HUES64 (cell line): ENCODE data around the gene ARHGAP42.
A peak's percentile ranks its signal among the peaks of the same experiment; 100 is the strongest.

Experiments used
- H3K27ac ChIP-seq: 2 replicates; pipeline ENCODE4 v1.7.0; 2013; ENCODE audit warnings: low read depth, low read length, inconsistent platforms
- H3K27me3 ChIP-seq: 2 replicates; pipeline ENCODE4 v1.6.1; 2013; ENCODE audit warnings: mild to moderate bottlenecking, low read length; ENCODE audit not compliant: insufficient read depth
- H3K36me3 ChIP-seq: 2 replicates; pipeline ENCODE4 v1.6.1; 2013; ENCODE audit warnings: mild to moderate bottlenecking, low read length; ENCODE audit not compliant: insufficient read depth
- H3K4me1 ChIP-seq: 2 replicates; pipeline ENCODE4 v1.6.1; 2013; ENCODE audit warnings: mild to moderate bottlenecking, low read length, moderate library complexity; ENCODE audit not compliant: insufficient read depth
- H3K4me3 ChIP-seq: 2 replicates; pipeline ENCODE4 v1.5.1; 2013; ENCODE audit warnings: mild to moderate bottlenecking, low read length, moderate library complexity
- H3K9ac ChIP-seq: 2 replicates; pipeline ENCODE4 v1.6.1; 2013; ENCODE audit warnings: mild to moderate bottlenecking, low read depth, low read length
- H3K9me3 ChIP-seq: 2 replicates; pipeline ENCODE4 v1.6.1; 2013; ENCODE audit warnings: low read depth, low read length; ENCODE audit not compliant: insufficient read depth
- WGBS: fragments of 150-250, 120-280 bp; methylation state at CpG from one replicate; pipeline ENCODE4 v1.1.7; 2013; ENCODE audit warnings: missing lambda C conversion rate; 5-methylcytosine and 5-hydroxymethylcytosine counted together

Gene ARHGAP42

DNA sequence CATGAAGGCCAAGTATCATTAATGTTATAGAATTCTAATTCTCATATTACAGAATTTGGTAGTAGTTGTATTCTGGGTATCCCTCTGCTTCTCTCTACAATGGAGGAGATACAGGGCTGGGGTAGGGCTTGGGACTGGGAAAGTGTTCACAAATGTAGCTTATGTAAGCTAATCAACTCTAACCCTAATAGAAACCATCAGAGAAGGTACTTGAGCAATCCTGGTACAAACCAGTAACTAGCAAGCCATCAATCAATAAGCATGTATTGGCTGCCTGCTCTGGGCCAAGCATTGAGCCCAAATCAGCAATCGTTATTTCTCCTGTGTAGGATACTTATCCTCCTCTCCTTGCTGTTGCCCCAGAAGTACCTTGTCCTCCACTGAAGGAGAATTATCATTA is 268.2 kb downstream of the ARHGAP42 start:
- Histone ChIP-seq H3K4me1 (peaks cover 26% of the 10 kb centered on the region), H3K27me3 (no peaks in the 10 kb centered on the region), H3K27ac (no peak overlapping the region), H3K9ac (no peak overlapping the region), H3K9me3 (no peaks in the 10 kb centered on the region), H3K4me3 (no peak overlapping the region), H3K36me3 (0 out of 2 replicates have a peak, but pooled peaks cover 5% of the 10 kb centered on the region)
- 97% methylated on average over 1 of the region's 1 CpG for WGBS

GRCh38 chr11:100956351-100956750 is 269.3 kb downstream of the ARHGAP42 start:
- Histone ChIP-seq H3K9me3 (no peaks in the 10 kb centered on the region), H3K9ac (no peak overlapping the region), H3K27me3 (no peaks in the 10 kb centered on the region), H3K27ac (peak overlapping the region; percentile 18; the same call in 1 of the 2 replicates), H3K36me3 (0 out of 2 replicates have a peak, but pooled peaks cover 6% of the 10 kb centered on the region), H3K4me3 (no peak overlapping the region), H3K4me1 (peaks cover 26% of the 10 kb centered on the region)

DNA sequence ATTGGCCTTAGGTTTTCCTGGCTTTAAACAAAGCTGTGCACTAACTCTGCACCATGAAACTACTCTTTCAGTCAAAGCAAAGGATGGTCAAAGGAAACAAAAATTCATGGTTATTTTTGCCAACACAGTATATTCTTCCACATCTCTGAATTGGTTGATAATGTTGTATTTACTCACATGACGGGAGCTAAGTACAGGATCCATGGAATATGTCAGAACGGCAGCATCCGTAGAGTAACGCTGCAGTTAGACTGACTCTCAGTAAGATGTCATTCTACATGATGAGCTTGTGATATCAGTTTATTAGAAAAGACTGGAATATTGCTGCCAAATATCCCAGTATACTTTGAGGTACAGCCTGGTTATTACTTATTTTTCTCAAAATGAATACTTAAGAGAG is 270.4 kb downstream of the ARHGAP42 start:
- H3K4me3 ChIP-seq: no peak overlapping the region
- peaks cover 26% of the 10 kb centered on the region for H3K4me1 ChIP-seq
- no peaks in the 10 kb centered on the region for H3K27me3 ChIP-seq
- 69% methylated on average over 4 of the region's 4 CpGs for WGBS
- H3K27ac ChIP-seq: no peak overlapping the region
- no peak overlapping the region for H3K9ac ChIP-seq
- H3K36me3 ChIP-seq: peaks cover 17% of the 10 kb centered on the region
- no peaks in the 10 kb centered on the region for H3K9me3 ChIP-seq

DNA sequence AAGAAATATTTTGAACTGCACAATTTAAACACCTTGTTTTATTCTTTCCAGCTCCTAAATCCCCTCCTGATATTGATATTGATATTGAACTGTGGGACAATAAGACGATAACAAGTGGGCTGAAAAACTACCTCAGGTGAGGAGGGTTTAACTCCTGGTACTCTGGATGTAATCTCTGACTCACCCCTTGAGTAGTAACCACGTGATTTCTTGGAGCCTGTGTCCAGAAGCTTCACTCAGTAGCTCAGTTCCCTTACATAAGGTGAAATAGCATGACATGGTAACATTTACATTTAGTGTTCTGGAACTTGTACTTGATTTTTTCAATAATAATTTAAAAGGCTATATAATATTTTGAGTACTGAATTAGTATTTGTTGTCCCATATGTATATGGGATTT is 274.5 kb downstream of the ARHGAP42 start:
- 85% methylated on average over 2 of the region's 2 CpGs for WGBS
- Histone ChIP-seq H3K27ac (no peak overlapping the region), H3K9me3 (no peaks in the 10 kb centered on the region), H3K36me3 (peaks cover 43% of the 10 kb centered on the region), H3K4me1 (peaks cover 12% of the 10 kb centered on the region), H3K9ac (no peak overlapping the region), H3K4me3 (no peak overlapping the region), H3K27me3 (no peaks in the 10 kb centered on the region)

DNA sequence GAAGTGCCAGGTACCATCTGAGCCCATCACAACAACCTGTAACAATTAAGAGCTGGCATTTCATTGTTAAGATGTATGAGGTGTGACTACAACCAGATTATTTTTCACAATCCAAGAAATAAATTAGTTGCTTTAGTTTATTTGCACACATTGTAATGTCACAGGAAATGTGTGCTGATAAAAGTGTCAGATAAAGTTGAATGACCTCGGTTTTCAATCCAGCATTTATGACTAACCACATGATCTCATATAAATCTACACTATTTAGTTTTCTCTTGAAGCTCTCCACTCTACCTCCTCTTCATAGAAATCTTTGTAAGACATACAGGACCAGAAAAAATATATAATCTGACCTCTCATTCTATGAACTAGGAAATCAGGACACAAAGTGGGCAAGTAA is 276.3 kb downstream of the ARHGAP42 start:
- no peak overlapping the region for H3K9ac ChIP-seq
- 82% methylated on average over 1 of the region's 1 CpG for WGBS
- H3K4me3 ChIP-seq: no peak overlapping the region
- no peaks in the 10 kb centered on the region for H3K27me3 ChIP-seq
- 0 out of 2 replicates have a peak, but pooled peaks cover 3% of the 10 kb centered on the region for H3K9me3 ChIP-seq
- H3K4me1 ChIP-seq: no peaks in the 10 kb centered on the region
- H3K27ac ChIP-seq: no peak overlapping the region
- peaks cover 49% of the 10 kb centered on the region for H3K36me3 ChIP-seq

DNA sequence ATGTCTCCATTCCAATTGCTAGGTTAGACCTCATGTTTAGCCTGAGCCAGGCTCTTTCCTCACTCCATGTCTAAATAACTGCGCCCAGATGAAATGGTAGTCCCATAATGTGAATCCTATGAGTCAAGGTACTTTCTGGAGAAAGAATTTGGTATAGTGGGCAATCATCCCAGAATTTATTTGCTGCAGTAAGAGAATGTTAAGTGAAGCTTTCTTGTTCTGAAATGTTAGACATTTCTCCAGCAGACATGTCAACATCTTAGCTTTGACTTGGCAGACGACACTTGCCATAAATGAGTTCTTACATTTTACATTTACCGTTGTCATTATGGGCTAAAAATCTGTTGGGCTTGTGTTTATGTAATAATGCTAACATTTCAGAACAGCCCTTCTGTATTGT is 277.3 kb downstream of the ARHGAP42 start:
- Histone ChIP-seq H3K9ac (no peak overlapping the region), H3K9me3 (peaks cover 14% of the 10 kb centered on the region), H3K36me3 (peaks cover 51% of the 10 kb centered on the region), H3K4me3 (no peak overlapping the region), H3K27me3 (no peaks in the 10 kb centered on the region), H3K27ac (no peak overlapping the region), H3K4me1 (no peaks in the 10 kb centered on the region)
- WGBS: 89% methylated on average over 3 of the region's 3 CpGs

- H3K36me3 ChIP-seq: peaks cover 51% of the 10 kb centered on the region
- H3K9me3 ChIP-seq: peaks cover 15% of the 10 kb centered on the region
- H3K27me3 ChIP-seq: no peaks in the 10 kb centered on the region
- no peaks in the 10 kb centered on the region for H3K4me1 ChIP-seq
- H3K9ac ChIP-seq: no peak overlapping the region
- 100% methylated on average over 1 of the region's 1 CpG for WGBS
- no peak overlapping the region for H3K27ac ChIP-seq
- H3K4me3 ChIP-seq: no peak overlapping the region
These were observed 278.3 kb downstream of the ARHGAP42 start for GRCh38 chr11:100965346-100965745.

GRCh38 chr11:100966366-100966765 is 279.3 kb downstream of the ARHGAP42 start:
- Histone ChIP-seq H3K36me3 (peaks cover 49% of the 10 kb centered on the region), H3K9ac (no peak overlapping the region), H3K27me3 (no peaks in the 10 kb centered on the region), H3K4me1 (no peaks in the 10 kb centered on the region), H3K27ac (no peak overlapping the region), H3K9me3 (peaks cover 15% of the 10 kb centered on the region), H3K4me3 (no peak overlapping the region)

GRCh38 chr11:100969008-100969407 is 281.9 kb downstream of the ARHGAP42 start:
- Histone ChIP-seq H3K4me3 (no peak overlapping the region), H3K27ac (no peak overlapping the region), H3K9ac (no peak overlapping the region), H3K4me1 (no peaks in the 10 kb centered on the region), H3K36me3 (peaks cover 32% of the 10 kb centered on the region), H3K27me3 (no peaks in the 10 kb centered on the region), H3K9me3 (peaks cover 15% of the 10 kb centered on the region)

DNA sequence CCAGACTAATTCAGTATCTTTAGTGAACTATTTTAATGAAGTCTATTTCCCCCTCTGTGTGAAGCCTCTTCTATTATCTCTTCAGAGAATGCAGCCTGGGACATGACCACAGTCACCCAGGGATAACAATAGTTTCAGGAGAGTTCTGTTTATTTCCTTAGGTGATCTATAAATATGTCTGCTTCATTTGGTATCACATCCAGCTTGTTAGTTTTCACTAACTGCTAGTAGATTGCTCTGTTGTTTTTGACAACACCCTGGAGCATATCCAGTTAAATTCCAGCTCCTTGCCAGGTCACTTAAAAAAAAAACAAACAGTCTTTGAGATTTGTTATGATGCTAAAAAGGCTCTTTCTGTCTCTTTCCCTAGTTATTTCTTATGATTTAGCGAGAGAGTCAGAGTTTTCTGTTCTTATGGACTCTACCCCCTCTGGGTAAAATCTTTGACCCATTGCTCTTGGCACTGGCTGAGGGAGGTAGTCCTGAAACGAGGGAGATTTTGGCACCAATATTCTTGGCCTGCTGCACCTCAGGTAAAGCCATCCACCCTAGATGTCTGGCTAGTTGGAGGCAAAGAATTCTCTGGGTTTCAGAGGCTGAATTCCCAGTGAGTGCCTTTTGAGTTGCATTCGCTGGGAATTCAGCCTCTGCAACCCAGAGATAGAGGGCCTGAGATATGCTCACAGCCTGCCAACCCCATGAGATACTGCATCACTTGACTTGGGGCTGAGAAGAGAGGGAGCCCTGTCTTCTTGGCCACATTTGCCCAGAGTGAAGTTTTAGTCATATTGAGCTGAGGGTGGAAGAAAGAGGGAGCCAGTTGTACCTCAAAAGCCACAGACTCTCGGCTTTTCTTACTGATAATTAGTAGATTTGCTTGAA is 283.4 kb downstream of the ARHGAP42 start:
- Histone ChIP-seq H3K4me1 (no peaks in the 10 kb centered on the region), H3K27me3 (peaks cover under 1% of the 10 kb centered on the region; the same call in 1 of the 2 replicates), H3K9me3 (peaks cover 15% of the 10 kb centered on the region), H3K36me3 (peaks cover 28% of the 10 kb centered on the region), H3K9ac (no peak overlapping the region), H3K4me3 (no peak overlapping the region), H3K27ac (no peak overlapping the region)
- 88% methylated on average over 3 of the region's 4 CpGs for WGBS

DNA sequence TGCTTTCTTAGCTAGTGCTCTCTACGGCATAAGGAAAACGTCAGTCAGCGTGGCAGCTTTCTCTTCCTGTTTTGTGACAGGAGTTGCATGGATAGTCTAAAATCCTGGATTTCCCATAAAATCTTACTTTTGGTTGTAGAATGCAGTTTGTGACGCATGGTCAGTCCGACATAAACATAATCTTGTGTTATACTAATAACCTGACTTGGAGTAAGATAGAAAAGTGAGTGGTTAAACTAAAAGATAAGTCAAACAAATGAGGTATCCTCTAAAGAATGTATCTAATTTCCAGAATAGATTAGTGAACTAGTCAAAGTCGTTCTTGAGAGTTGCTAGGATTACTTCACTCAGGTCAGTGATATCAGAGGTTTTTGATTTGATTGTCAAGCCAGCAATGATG is 285.0 kb downstream of the ARHGAP42 start:
- Histone ChIP-seq H3K4me3 (no peak overlapping the region), H3K9me3 (peaks cover 15% of the 10 kb centered on the region), H3K4me1 (no peaks in the 10 kb centered on the region), H3K27me3 (peaks cover 16% of the 10 kb centered on the region), H3K27ac (no peak overlapping the region), H3K9ac (no peak overlapping the region), H3K36me3 (peaks cover 33% of the 10 kb centered on the region)
- 76% methylated on average over 5 of the region's 6 CpGs for WGBS
